ENCODE results near the gene CZIB.
A peak's percentile ranks its signal among the peaks of the same experiment; 100 is the strongest.

The CZIB gene

GRCh38 chr1:53220171-53220961 is at the start of gene CZIB:
TSS of gene CZIB (minus strand) at chr1:53220634. CDS start at chr1:53220575, 59 bp downstream.
- peak; percentile 96 for DNase-seq (ENCODE audit: low spot score)

GRCh38 chr1:53270107-53270506 is 49.7 kb upstream of the CZIB start:
- DNase-seq (ENCODE audit: low spot score): no peak

- DNase-seq (ENCODE audit: low spot score): no peak
Measured at GRCh38 chr1:53267761-53268160, 47.3 kb upstream of the CZIB start.

GRCh38 chr1:53266038-53266437 is 45.6 kb upstream of the CZIB start:
- DNase-seq (ENCODE audit: low spot score): no peak

- no peak for DNase-seq (ENCODE audit: low spot score)
Measured at GRCh38 chr1:53265581-53265980, 45.1 kb upstream of the CZIB start.

GRCh38 chr1:53264048-53264447 is 43.6 kb upstream of the CZIB start:
- no peak for DNase-seq (ENCODE audit: low spot score)

GRCh38 chr1:53262000-53262399 is 41.6 kb upstream of the CZIB start:
- no peak for DNase-seq (ENCODE audit: low spot score)

GRCh38 chr1:53260631-53261247 is 40.3 kb upstream of the CZIB start:
- no peak for DNase-seq (ENCODE audit: low spot score)

- DNase-seq (ENCODE audit: low spot score): no peak
Measured at GRCh38 chr1:53259932-53260331, 39.5 kb upstream of the CZIB start.

GRCh38 chr1:53258216-53258615 is 37.8 kb upstream of the CZIB start:
- peak; percentile 16 for DNase-seq (ENCODE audit: low spot score)

GRCh38 chr1:53257454-53258081 is 37.1 kb upstream of the CZIB start:
- DNase-seq (ENCODE audit: low spot score): no peak

GRCh38 chr1:53256511-53257453 is 36.3 kb upstream of the CZIB start:
- peak; percentile 24 for DNase-seq (ENCODE audit: low spot score)

- DNase-seq (ENCODE audit: low spot score): no peak
Measured at GRCh38 chr1:53255031-53255430, 34.6 kb upstream of the CZIB start.

GRCh38 chr1:53254011-53254640 is 33.7 kb upstream of the CZIB start:
- no peak for DNase-seq (ENCODE audit: low spot score)

GRCh38 chr1:53250325-53250724 is 29.9 kb upstream of the CZIB start:
- no peak for DNase-seq (ENCODE audit: low spot score)

- DNase-seq (ENCODE audit: low spot score): peak; percentile 12
Measured at GRCh38 chr1:53249706-53250105, 29.3 kb upstream of the CZIB start.

GRCh38 chr1:53246261-53247134 is 26.1 kb upstream of the CZIB start:
- DNase-seq (ENCODE audit: low spot score): no peak

GRCh38 chr1:53244141-53244540 is 23.7 kb upstream of the CZIB start:
- DNase-seq (ENCODE audit: low spot score): no peak

GRCh38 chr1:53242381-53242780 is 21.9 kb upstream of the CZIB start:
- no peak for DNase-seq (ENCODE audit: low spot score)

- DNase-seq (ENCODE audit: low spot score): no peak
Measured at GRCh38 chr1:53241828-53242227, 21.4 kb upstream of the CZIB start.
